ENCODE results near the gene ADAMTS15. TPM values are rescaled to one million over a fixed set of nuclear protein-coding genes. Genes with fewer than 3 reads are reported as not detected.
A peak's percentile ranks its signal among the peaks of the same experiment; 100 is the strongest.

The ADAMTS15 gene
- total RNA-seq, 4 donors from 2014 or later = 2.5 to 11.1 (median 5.1) TPM

- TF ChIP-seq POLR2A (IDR thresholded peaks at IDR 0.05) (no peak), CTCF (IDR thresholded peaks at IDR 0.05) (no peak)
- WGBS, 2 donors = 57 to 58% methylated on average over 8 of the region's 8 CpGs
- intact Hi-C loops (cut with DNase I; ENCODE audit: low total_unique reads) = no loop called here
- no peak overlapping the region for H3K4me3 ChIP-seq (ENCODE audit: low read depth, poor library complexity, severe bottlenecking)
- DNase-seq (ENCODE audit: low spot score in 2 of 2) = no peak
Measured at GRCh38 chr11:130510407-130511006, 62.1 kb downstream of the ADAMTS15 start.

GRCh38 chr11:130511765-130512164 lies 63.3 kb downstream of the ADAMTS15 start:
- DNase-seq (ENCODE audit: low spot score in 2 of 2) = no peak
- TF ChIP-seq CTCF (IDR thresholded peaks at IDR 0.05) (no peak), POLR2A (IDR thresholded peaks at IDR 0.05) (no peak)
- intact Hi-C loops (cut with DNase I; ENCODE audit: low total_unique reads) = no loop called here
- H3K4me3 ChIP-seq (ENCODE audit: low read depth, poor library complexity, severe bottlenecking) = no peak overlapping the region
- 88 to 90% methylated on average over 2 of the region's 2 CpGs for WGBS, 2 donors

- no peak for DNase-seq (ENCODE audit: low spot score in 2 of 2)
- intact Hi-C loops (cut with DNase I; ENCODE audit: low total_unique reads) = no loop called here
Measured at GRCh38 chr11:130512662-130513061, 64.2 kb downstream of the ADAMTS15 start.

GRCh38 chr11:130513132-130513531 lies 64.7 kb downstream of the ADAMTS15 start:
- no peak for TF ChIP-seq CTCF (IDR thresholded peaks at IDR 0.05)
- no peak for TF ChIP-seq POLR2A (IDR thresholded peaks at IDR 0.05)
- WGBS, 2 donors = 28 to 49% methylated on average over 4 of the region's 4 CpGs
- intact Hi-C loops (cut with DNase I; ENCODE audit: low total_unique reads) = no loop called here
- H3K4me3 ChIP-seq (ENCODE audit: low read depth, poor library complexity, severe bottlenecking) = no peak overlapping the region
- peak in 1 of 2 donors; percentile 84 for DNase-seq (ENCODE audit: low spot score in 2 of 2)

More at GRCh38 chr11:130512662-130513061, 64.2 kb downstream of the ADAMTS15 start:
- WGBS, 2 donors = 84 to 91% methylated on average over 4 of the region's 4 CpGs
- no peak for TF ChIP-seq CTCF (IDR thresholded peaks at IDR 0.05)
- TF ChIP-seq POLR2A (IDR thresholded peaks at IDR 0.05) = no peak
- no peak overlapping the region for H3K4me3 ChIP-seq (ENCODE audit: low read depth, poor library complexity, severe bottlenecking)

- no peak overlapping the region for H3K4me3 ChIP-seq (ENCODE audit: low read depth, poor library complexity, severe bottlenecking)
- no peak for TF ChIP-seq CTCF (IDR thresholded peaks at IDR 0.05)
- no peak for TF ChIP-seq POLR2A (IDR thresholded peaks at IDR 0.05)
- intact Hi-C loops (cut with DNase I; ENCODE audit: low total_unique reads) = no loop called here
- DNase-seq (ENCODE audit: low spot score in 2 of 2) = no peak
Measured at GRCh38 chr11:130514316-130514715, 65.9 kb downstream of the ADAMTS15 start.

GRCh38 chr11:130514851-130515250 lies 66.4 kb downstream of the ADAMTS15 start:
- TF ChIP-seq CTCF (IDR thresholded peaks at IDR 0.05) (no peak), POLR2A (IDR thresholded peaks at IDR 0.05) (no peak)
- intact Hi-C loops (cut with DNase I; ENCODE audit: low total_unique reads) = no loop called here
- 80 to 86% methylated on average over 6 of the region's 6 CpGs for WGBS, 2 donors
- no peak overlapping the region for H3K4me3 ChIP-seq (ENCODE audit: low read depth, poor library complexity, severe bottlenecking)
- DNase-seq (ENCODE audit: low spot score in 2 of 2) = no peak

All from lower leg skin (tissue), 4 donors.